HG02678 (cell line): ENCODE results near the gene EEIG1.

ENCODE experiments used
- ATAC-seq: cut with Tn5 transposase; IDR thresholded peaks from one replicate; pipeline ENCODE4 v1.9.1; 2021; ENCODE audit warnings: mild to moderate bottlenecking, moderate library complexity; ENCODE audit not compliant: unreplicated experiment

EEIG1 gene

DNA sequence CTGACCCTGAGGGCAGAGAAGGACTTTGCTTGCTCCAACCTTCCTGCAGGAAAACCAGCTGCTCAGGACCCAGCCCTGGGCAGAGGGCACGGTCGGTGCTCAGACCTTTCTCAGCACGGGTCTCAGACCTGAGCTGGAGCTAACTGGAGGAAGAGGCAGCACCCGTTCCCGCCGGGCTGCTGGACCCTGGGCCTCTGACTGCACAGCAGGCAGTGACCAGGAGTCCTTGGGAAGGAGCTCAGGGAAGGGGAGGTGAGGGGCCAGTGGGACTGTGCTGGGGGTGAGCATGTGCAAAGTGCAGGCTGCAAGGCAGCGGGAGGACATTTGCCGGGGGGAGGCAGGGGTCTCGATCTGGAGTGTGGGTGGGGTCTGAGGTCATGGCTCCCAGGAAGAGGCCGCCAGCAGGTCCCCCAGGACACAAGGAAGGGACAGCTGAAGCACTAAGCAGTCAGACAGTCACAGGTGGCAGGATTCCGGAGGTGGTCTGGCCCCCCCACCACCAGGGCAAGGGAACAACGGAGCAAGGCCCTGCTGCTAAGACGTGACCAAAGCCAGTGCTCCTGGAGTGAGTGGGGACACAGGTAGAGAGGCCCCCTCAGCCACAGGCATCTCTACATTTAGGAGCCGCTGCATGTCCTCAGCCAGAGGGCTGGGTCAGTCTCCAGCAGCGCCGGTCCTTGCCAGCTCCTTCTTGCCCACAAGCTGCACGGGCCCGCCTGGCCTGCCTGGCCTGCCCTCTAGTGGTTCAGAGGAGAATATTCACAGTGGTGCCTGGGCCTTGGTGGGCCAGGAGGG lies 38.4 kb downstream of the EEIG1 start:
- ATAC-seq = no peak

GRCh38 chr9:127941961-127942215 lies 38.9 kb downstream of the EEIG1 start:
- no peak for ATAC-seq

- ATAC-seq = no peak
These were observed 39.5 kb downstream of the EEIG1 start for GRCh38 chr9:127941062-127941960.

DNA sequence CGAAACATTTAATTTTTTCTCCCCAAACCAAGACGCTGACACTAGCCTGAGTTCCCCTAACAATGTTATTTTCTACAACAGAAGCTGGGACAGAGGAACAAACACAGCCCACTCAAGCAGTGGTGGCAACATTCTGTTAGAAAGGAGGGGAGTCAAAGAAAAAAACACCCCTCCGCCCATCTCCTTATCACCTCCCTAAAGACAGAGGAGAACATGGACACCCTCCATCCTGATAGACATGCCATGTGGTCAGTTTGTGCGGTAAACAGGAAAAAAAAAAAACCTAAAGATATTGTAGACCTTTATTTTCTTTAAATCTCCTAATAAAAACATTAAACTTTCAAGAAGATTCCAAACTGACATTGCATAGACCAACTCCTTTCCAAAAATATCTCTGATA lies 40.2 kb downstream of the EEIG1 start:
- ATAC-seq = no peak

GRCh38 chr9:127938298-127938690 lies 42.5 kb downstream of the EEIG1 start:
- ATAC-seq = no peak

DNA sequence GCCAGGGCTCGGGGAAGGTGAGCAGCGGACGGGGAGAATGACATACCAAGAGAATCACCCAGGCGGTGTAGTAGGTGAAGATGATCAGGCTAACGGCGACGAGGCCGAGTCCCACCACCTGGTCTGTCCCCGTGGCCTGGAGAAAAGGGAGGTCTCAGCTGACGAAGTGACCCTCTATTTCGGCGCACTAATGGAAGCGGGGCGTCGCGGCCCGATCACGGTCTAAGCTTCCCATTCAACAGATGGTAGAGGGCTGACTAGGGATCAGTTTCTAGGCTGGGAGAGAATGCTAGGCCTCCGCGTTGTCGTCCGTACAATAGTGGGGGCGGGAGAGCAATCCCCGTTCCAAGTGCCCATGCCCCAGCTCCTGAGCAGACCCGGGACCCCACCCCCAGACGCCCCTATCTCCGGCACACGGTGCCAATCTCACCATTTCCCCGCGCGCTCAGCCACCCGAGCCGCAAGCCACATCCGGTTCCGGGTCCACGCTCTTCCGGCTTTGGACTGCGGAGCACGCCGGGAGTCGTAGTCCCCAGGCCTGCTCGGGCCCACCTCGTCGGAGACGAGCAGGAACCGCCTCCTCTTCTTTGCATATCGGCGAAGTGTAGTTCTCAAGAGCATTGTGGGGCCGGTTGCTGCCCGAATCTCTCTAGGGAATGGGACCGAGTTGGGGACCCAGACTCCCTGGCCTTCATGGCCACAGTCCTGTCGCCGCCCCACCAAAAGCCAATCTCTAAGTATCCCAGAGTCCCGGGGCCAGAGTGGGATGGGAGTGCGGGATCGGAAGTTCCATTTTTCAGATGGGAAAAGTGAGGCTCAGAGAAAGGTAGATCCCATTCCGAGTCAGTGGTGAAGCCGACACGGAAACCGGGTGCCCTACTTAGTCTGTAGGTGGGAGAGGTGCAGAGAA lies 43.1 kb downstream of the EEIG1 start, which contains the start of gene DPM2:
Gene DPM2 (minus strand): TSS at position 467 of the 910 bp plus-strand sequence. CDS start 34 bp downstream, at position 433.
- peak; percentile 92 for ATAC-seq

DNA sequence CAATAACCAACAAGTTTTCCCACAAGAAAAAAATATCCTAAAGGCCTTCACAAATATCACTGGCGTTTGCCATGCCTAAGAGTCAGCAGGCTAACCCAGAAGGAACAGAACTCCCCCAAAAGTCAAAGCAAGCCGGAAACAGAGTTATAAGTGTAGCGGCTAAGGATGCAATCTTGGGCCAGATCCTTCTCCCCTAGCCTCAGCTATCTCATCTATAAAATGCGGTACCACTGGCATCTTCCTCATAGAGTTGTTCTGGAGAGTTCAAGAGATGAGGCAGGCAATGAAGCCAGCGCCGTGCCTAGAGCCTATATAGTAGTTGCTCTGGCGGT lies 43.8 kb downstream of the EEIG1 start:
- ATAC-seq = no peak

- no peak for ATAC-seq
These were observed 44.4 kb downstream of the EEIG1 start for GRCh38 chr9:127936347-127936852.

DNA sequence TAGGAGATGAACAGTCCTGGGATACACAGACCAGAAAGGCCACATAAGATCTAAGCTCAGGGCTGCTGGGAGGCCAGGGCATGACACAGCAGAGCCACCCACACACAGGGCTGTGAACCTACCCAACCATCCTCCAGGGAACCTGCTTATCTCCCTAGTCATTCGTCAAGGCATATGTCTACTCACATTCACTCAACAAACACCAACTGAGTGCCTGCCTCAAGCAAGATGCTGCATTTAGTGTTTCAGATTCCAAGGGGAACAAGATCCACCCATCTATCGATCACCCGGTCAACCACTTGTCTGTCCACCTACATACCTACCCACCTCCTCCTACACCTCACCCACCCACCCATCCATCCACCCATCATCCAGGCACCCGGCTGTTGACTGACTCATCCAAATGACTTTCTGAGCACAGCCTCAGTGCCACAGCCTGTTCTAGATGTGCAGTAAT lies 45.0 kb downstream of the EEIG1 start:
- no peak for ATAC-seq

DNA sequence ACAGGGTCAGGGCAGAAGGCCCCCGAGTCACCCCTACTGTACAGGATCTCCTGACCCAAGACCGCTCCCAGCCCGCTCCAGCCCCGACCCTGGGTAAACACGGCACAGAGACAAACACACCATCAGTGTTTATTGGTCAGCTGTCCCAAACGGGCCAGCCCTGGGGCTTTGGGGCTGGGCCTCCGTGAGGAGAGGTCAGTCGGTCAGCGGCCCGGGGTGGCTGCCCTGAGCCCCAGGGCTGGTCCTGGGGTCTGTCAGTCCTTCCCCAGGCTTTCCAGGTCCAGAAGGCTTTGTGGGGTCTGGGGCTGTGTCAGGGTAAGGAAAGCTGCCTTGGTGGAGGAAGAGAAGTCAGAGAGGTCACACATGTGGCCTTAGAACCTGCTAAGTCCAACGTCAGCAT lies 45.8 kb downstream of the EEIG1 start:
- no peak for ATAC-seq

GRCh38 chr9:127934248-127934647 lies 46.5 kb downstream of the EEIG1 start:
- ATAC-seq = no peak

GRCh38 chr9:127931092-127931881 lies 49.5 kb downstream of the EEIG1 start:
- peak; percentile 20 for ATAC-seq
